SK-N-SH treated with all-trans-retinoic acid at 6 μM for 48 hours (cell line): ENCODE data around the gene FAM3D.

ENCODE experiments used
- ATAC-seq: fragments of 200-7000 bp; cut with Tn5 transposase; 3 replicates; pipeline ENCODE4 v1.9.1; 2020; ENCODE audit warnings: mild to moderate bottlenecking, moderate library complexity
- ARNTL ChIP-seq: fragments of 450-650 bp; formaldehyde crosslinking; IDR thresholded peaks from 2 replicates; pipeline ENCODE4 v1.5.0; 2020; ENCODE audit warnings: low read depth, mild to moderate bottlenecking, moderate library complexity, borderline replicate concordance
- BACH2 ChIP-seq: fragments of 250-450 bp; sonication (Bioruptor Pico); IDR thresholded peaks from 2 replicates; pipeline ENCODE4 v1.9.0; 2021; ENCODE audit warnings: mild to moderate bottlenecking, borderline replicate concordance
- CREB5 ChIP-seq: fragments of 250-450 bp; sonication (Bioruptor Pico); IDR thresholded peaks from 2 replicates; pipeline ENCODE4 v1.5.1; 2020; ENCODE audit warnings: low read depth, mild to moderate bottlenecking, moderate library complexity
- CSDC2 ChIP-seq: fragments of 250-450 bp; sonication (Bioruptor Pico); IDR thresholded peaks from 2 replicates; pipeline ENCODE4 v1.5.0; 2020; ENCODE audit warnings: mild to moderate bottlenecking, moderate library complexity
- CSRNP3 ChIP-seq: fragments of 250-450 bp; sonication (Bioruptor Pico); IDR thresholded peaks from 2 replicates; pipeline ENCODE4 v1.5.1; 2021; ENCODE audit warnings: mild to moderate bottlenecking, moderate library complexity
- ESRRG ChIP-seq: fragments of 250-450 bp; sonication (Bioruptor Pico); IDR thresholded peaks from 2 replicates; pipeline ENCODE4 v1.6.1; 2021; ENCODE audit warnings: mild to moderate bottlenecking
- ISL1 ChIP-seq: fragments of 250-450 bp; sonication (Bioruptor Pico); IDR thresholded peaks from 2 replicates; pipeline ENCODE4 v2.1.2; 2022; ENCODE audit warnings: mild to moderate bottlenecking, moderate library complexity
- OSR1 ChIP-seq: fragments of 250-450 bp; sonication (Bioruptor Pico); IDR thresholded peaks from 2 replicates; pipeline ENCODE4 v1.8.0; 2022; ENCODE audit warnings: moderate library complexity, mild to moderate bottlenecking, inconsistent platforms
- PATZ1 ChIP-seq: fragments of 250-450 bp; sonication (Bioruptor Pico); IDR thresholded peaks from 2 replicates; pipeline ENCODE4 v1.8.0; 2020; ENCODE audit warnings: mild to moderate bottlenecking, moderate library complexity, borderline replicate concordance
- POU6F1 ChIP-seq: fragments of 250-450 bp; sonication (Bioruptor Pico); IDR thresholded peaks from 2 replicates; pipeline ENCODE4 v1.8.0; 2021; ENCODE audit warnings: low read depth, mild to moderate bottlenecking, moderate library complexity, borderline replicate concordance
- PPARA ChIP-seq: fragments of 250-450 bp; sonication (Bioruptor Pico); IDR thresholded peaks from 2 replicates; pipeline ENCODE4 v1.5.0; 2020; ENCODE audit warnings: mild to moderate bottlenecking, borderline replicate concordance
- RARB ChIP-seq: fragments of 250-450 bp; sonication (Bioruptor Pico); IDR thresholded peaks from 2 replicates; pipeline ENCODE4 v1.8.0; 2021; ENCODE audit warnings: mild to moderate bottlenecking, moderate library complexity
- SNAI2 ChIP-seq: fragments of 250-450 bp; sonication (Bioruptor Pico); IDR thresholded peaks from 2 replicates; pipeline ENCODE4 v1.5.0; 2020; ENCODE audit warnings: mild to moderate bottlenecking, moderate library complexity
- TSHZ2 ChIP-seq: fragments of 250-450 bp; sonication (Bioruptor Pico); IDR thresholded peaks from 2 replicates; pipeline ENCODE4 v1.5.0; 2020; ENCODE audit warnings: mild to moderate bottlenecking, moderate library complexity
- ZC3H10 ChIP-seq: fragments of 250-450 bp; sonication (Bioruptor Pico); IDR thresholded peaks from 2 replicates; pipeline ENCODE4 v1.5.1; 2021; ENCODE audit warnings: mild to moderate bottlenecking, moderate library complexity
- ZFP3 ChIP-seq: fragments of 250-450 bp; sonication (Bioruptor Pico); IDR thresholded peaks from 2 replicates; pipeline ENCODE4 v1.5.0; 2020; ENCODE audit warnings: mild to moderate bottlenecking, moderate library complexity
- ZFP30 ChIP-seq: fragments of 450-650 bp; formaldehyde crosslinking; IDR thresholded peaks from 2 replicates; pipeline ENCODE4 v1.5.0; 2022; ENCODE audit warnings: mild to moderate bottlenecking, moderate library complexity
- ZNF565 ChIP-seq: fragments of 450-650 bp; formaldehyde crosslinking; conservative IDR thresholded peaks from 2 replicates; pipeline ENCODE4 v1.5.0; 2020; ENCODE audit warnings: low read depth, mild to moderate bottlenecking, moderate library complexity
- ZNF70 ChIP-seq: fragments of 450-650 bp; formaldehyde crosslinking; IDR thresholded peaks from 2 replicates; pipeline ENCODE4 v1.5.0; 2020; ENCODE audit warnings: mild to moderate bottlenecking, moderate library complexity
- ZNF8 ChIP-seq: fragments of 450-650 bp; formaldehyde crosslinking; IDR thresholded peaks from 2 replicates; pipeline ENCODE4 v1.5.0; 2020; ENCODE audit warnings: mild to moderate bottlenecking, moderate library complexity

Gene FAM3D

GRCh38 chr3:58588030-58588614, 78.5 kb downstream of the FAM3D start:
- TF ChIP-seq CSDC2 (no peak), ARNTL (CRISPR knock-in tag) (no peak), CSRNP3 (no peak), OSR1 (no peak), ZNF70 (CRISPR knock-in tag) (no peak), ZNF565 (no peak), ZNF8 (no peak), ZC3H10 (CRISPR knock-in tag) (no peak), PPARA (CRISPR knock-in tag) (no peak), ISL1 (no peak), PATZ1 (CRISPR knock-in tag) (no peak), ZFP30 (no peak), TSHZ2 (CRISPR knock-in tag) (no peak), RARB (CRISPR knock-in tag) (no peak), BACH2 (no peak), POU6F1 (CRISPR knock-in tag) (no peak), SNAI2 (CRISPR knock-in tag) (no peak), CREB5 (CRISPR knock-in tag) (no peak), ESRRG (CRISPR knock-in tag) (no peak), ZFP3 (no peak)
- peak; percentile 39; the same call in 1 of the 3 replicates for ATAC-seq

- TF ChIP-seq ZFP30 (no peak), ZNF70 (CRISPR knock-in tag) (no peak), PATZ1 (CRISPR knock-in tag) (no peak), CSDC2 (no peak)
- ATAC-seq: no peak
Measured at GRCh38 chr3:58586776-58587192, 79.8 kb downstream of the FAM3D start.

- ATAC-seq: no peak
- TF ChIP-seq CREB5 (CRISPR knock-in tag) (no peak), CSRNP3 (no peak), ZFP3 (no peak), ESRRG (CRISPR knock-in tag) (no peak), ARNTL (CRISPR knock-in tag) (no peak), RARB (CRISPR knock-in tag) (no peak), ISL1 (no peak), PPARA (CRISPR knock-in tag) (no peak), TSHZ2 (CRISPR knock-in tag) (no peak), ZNF8 (no peak), CSDC2 (no peak)
Measured at GRCh38 chr3:58585994-58586393, 80.6 kb downstream of the FAM3D start.
